Activated T-cell treated with anti-CD3 and anti-CD28 coated beads, Interleukin-2, amount 50 U/mL, for 72 hours (primary cell): ENCODE results near the gene NDUFS4. TPM values are rescaled to one million over a fixed set of nuclear protein-coding genes. Genes with fewer than 3 reads are reported as not detected.
"Not testable (repeated sequence)": the region's sequence is repeated elsewhere in the genome, so short reads cannot be mapped to it uniquely, and the experiment has no call there.

Source experiments
- ATAC-seq, 2 donors: fragments of 150-1000 bp; cut with Tn5 transposase; replicated peaks in 1 of 2; 2 replicates each; pipeline ENCODE4 v1.10.0; 2021; ENCODE audit warnings: moderate library complexity in 2 of 2, mild to moderate bottlenecking in 1 of 2
- DNase-seq, 2 donors: peaks; one replicate each; pipeline ENCODE4 v3.0.0; 2021 to 2022; ENCODE audit warnings: mixed read lengths in 1 of 2
- H3K27ac Mint-ChIP-seq: one replicate; pipeline ENCODE4 v1.8.0; 2022; ENCODE audit warnings: mild to moderate bottlenecking, moderate library complexity, mixed read lengths
- H3K27me3 Mint-ChIP-seq: one replicate; pipeline ENCODE4 v1.8.0; 2022; ENCODE audit warnings: low read depth, mixed read lengths
- H3K36me3 Mint-ChIP-seq, 2 donors: one replicate each; pipeline ENCODE4 v1.8.0; 2022; ENCODE audit warnings: mixed read lengths in 2 of 2, mild to moderate bottlenecking in 1 of 2; ENCODE audit not compliant: insufficient read depth in 2 of 2
- H3K4me1 Mint-ChIP-seq: one replicate; pipeline ENCODE4 v1.8.0; 2022; ENCODE audit warnings: low read depth, mixed read lengths
- H3K4me3 Mint-ChIP-seq, 2 donors: one replicate each; pipeline ENCODE4 v1.8.0; 2022; ENCODE audit warnings: mild to moderate bottlenecking in 2 of 2, mixed read lengths in 2 of 2, moderate library complexity in 2 of 2
- H3K9me3 Mint-ChIP-seq, 2 donors: one replicate each; pipeline ENCODE4 v1.8.0; 2022; ENCODE audit warnings: mixed read lengths in 2 of 2
- total RNA-seq, 2 donors: library from RNA; stranded (reverse); gene quantifications; one replicate each; pipeline ENCODE4 v1.2.3, GENCODE V29; 2022

The NDUFS4 gene
- total RNA-seq, 2 donors from 2014 or later = 79.9 to 93.5 TPM

DNA sequence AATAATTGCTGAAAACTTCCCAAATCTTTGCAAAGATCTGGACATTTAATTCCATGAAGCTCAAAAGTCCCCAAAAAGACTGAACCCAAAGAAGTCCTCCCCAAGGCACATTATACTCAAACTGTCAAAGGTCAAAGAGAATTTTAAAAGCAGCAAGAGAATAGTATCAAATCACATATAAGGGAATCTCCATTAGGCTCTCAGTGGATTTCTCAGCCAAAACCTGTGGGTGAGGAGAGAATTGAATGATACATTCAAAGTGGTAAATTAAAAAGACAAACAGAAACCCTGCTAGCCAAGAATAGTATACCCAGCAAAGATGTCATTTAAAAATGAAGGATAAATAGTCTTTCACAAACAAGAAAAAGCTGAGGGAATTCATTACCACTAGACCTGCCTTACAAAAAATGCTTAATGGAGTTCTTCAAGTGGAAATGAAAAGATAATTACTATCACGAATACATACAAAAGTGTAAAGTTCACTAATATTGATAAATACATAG lies 134.1 kb downstream of the NDUFS4 start:
- DNase-seq = no peak
- peaks cover 0 to 3% of the 10 kb centered on the region in 2 donors for H3K36me3 Mint-ChIP-seq
- no peaks in the 10 kb centered on the region for H3K4me1 Mint-ChIP-seq
- ATAC-seq = no peak
- no peak overlapping the region for H3K27ac Mint-ChIP-seq
- no peak overlapping the region for H3K4me3 Mint-ChIP-seq
- H3K27me3 Mint-ChIP-seq = no peaks in the 10 kb centered on the region
- H3K9me3 Mint-ChIP-seq = peaks cover 9 to 23% of the 10 kb centered on the region in 2 donors

DNA sequence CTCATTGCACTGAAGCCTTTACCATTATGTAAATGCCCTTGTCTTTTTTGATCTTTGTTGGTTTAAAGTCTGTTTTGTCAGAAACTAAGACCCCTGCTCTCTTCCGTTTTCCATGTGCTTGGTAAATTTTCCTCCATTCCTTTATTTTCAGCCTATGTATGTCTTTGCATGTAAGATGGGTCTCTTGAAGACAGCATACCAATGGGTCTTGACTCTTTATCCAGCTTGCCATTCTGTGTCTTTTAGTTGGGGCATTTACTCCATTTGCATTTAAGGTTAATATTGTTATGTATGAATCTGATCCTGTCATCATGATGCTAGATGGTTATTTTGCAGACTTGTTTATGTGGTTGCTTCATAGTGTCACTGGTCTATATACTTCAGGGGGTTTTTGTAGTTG lies 150.0 kb downstream of the NDUFS4 start:
- not testable (repeated sequence) for H3K4me1 Mint-ChIP-seq, H3K27ac Mint-ChIP-seq, H3K27me3 Mint-ChIP-seq, H3K4me3 Mint-ChIP-seq, DNase-seq, ATAC-seq
- peaks cover 20 to 21% of the 10 kb centered on the region in 2 donors for H3K9me3 Mint-ChIP-seq
- H3K36me3 Mint-ChIP-seq = peaks cover 8 to 13% of the 10 kb centered on the region in 2 donors

DNA sequence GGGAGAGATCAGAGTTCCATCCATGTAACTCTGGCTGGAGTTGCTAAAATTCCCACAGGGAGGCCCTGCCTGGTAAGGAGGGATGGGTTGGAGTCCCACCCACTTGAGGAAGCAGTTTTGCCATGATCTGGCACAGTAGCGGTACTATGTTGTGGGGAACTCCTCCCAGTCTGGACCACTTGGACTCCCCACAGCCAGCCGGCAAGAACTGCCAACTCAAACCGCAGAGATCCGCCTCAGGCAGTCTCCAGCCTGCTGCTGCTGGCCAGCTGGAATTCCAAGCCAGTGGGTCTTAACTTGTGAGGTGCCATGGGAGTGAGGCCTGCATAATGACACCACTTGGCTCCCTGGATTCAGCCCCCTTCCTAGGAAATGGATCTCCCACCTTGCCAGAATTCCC lies 151.9 kb downstream of the NDUFS4 start:
- peaks cover 7 to 17% of the 10 kb centered on the region in 2 donors for H3K36me3 Mint-ChIP-seq
- H3K27me3 Mint-ChIP-seq = no peaks in the 10 kb centered on the region
- H3K4me1 Mint-ChIP-seq = no peaks in the 10 kb centered on the region
- no peak overlapping the region for H3K4me3 Mint-ChIP-seq
- H3K27ac Mint-ChIP-seq = no peak overlapping the region
- no peak for ATAC-seq
- no peak for DNase-seq
- peaks cover 21 to 22% of the 10 kb centered on the region in 2 donors for H3K9me3 Mint-ChIP-seq

DNA sequence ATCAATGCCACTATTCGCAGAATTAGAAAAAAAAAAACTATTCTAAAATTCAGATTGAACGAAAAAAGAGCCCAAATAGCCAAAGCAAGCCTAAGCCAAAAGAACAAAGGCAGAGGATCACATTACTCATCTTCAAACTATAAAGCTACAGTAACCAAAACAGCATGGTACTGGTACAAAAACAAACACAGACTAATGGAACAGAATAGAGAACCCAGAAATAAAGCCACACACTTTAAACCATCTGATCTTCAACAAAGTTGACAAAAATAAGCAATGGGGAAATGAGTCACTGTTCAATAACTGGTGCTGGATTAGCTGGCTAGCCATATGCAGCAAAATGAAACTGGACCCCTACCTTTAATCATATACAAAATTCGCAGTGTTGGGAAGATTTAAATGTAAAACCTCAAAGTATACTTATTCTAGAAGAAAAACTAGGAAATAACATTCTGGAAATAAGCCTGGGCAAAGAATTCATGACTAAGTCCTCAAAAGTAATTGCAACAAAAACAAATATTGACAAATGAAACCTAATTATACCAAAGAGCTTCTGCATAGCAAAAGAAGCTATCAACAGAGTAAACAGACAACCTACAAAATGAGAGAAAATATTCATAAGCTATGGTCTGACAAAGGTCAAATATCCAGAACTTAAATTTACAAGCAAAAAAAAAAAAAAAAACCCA lies 153.7 kb downstream of the NDUFS4 start:
- Mint-ChIP-seq H3K4me3 (no peak overlapping the region), H3K36me3 (peaks cover 5 to 19% of the 10 kb centered on the region in 2 donors), H3K4me1 (no peaks in the 10 kb centered on the region), H3K27ac (no peak overlapping the region), H3K9me3 (peaks cover 22 to 25% of the 10 kb centered on the region in 2 donors), H3K27me3 (no peaks in the 10 kb centered on the region)
- no peak for ATAC-seq
- DNase-seq = no peak

DNA sequence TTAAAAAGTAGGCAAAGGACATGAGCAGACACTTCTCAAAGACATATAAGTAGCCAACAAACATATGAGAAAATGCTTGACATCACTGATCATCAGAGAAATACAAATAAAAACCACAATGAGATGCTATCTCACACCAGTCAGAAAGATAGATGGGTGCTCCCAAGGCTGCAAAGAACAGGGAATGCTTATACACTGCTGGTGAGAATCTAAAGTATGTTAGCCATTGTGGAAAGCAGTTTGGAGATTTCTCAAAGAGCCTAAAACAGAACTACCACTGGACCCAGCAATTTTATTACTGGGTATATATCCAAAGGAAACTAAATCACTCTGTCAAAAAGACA lies 154.2 kb downstream of the NDUFS4 start:
- peaks cover 21 to 23% of the 10 kb centered on the region in 2 donors for H3K9me3 Mint-ChIP-seq
- no peak for DNase-seq

DNA sequence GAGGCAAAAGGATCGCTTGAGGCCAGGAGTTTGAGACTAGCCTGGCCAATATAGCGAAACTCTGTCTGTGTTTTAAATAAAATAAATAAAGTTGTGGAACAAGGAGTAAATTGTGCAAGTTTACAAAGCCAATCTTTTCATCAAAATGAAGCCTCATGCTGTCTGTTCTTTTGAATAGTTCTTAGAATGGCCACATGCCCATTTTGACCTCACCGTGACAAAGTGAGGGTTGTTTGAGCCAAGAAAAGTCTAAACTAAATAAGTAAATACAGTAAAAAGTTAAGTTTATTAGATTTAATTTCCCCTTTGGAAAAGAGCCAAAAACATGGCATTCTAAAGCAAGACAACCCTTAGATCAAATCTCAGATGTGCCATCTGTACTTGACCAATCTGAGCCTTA lies 165.7 kb downstream of the NDUFS4 start:
- peaks cover 0 to 2% of the 10 kb centered on the region in 2 donors for H3K36me3 Mint-ChIP-seq
- H3K4me1 Mint-ChIP-seq = no peaks in the 10 kb centered on the region
- H3K27me3 Mint-ChIP-seq = no peaks in the 10 kb centered on the region
- H3K27ac Mint-ChIP-seq = no peak overlapping the region
- ATAC-seq (no peak), DNase-seq (no peak)
- H3K9me3 Mint-ChIP-seq = peaks cover 5 to 6% of the 10 kb centered on the region in 2 donors
- H3K4me3 Mint-ChIP-seq = no peak overlapping the region

More for the DNA sequence above, 154.2 kb downstream of the NDUFS4 start:
- H3K27ac Mint-ChIP-seq = no peak overlapping the region
- ATAC-seq = no peak
- no peaks in the 10 kb centered on the region for H3K27me3 Mint-ChIP-seq
- no peaks in the 10 kb centered on the region for H3K4me1 Mint-ChIP-seq
- peaks cover 4 to 18% of the 10 kb centered on the region in 2 donors for H3K36me3 Mint-ChIP-seq
- no peak overlapping the region for H3K4me3 Mint-ChIP-seq

DNA sequence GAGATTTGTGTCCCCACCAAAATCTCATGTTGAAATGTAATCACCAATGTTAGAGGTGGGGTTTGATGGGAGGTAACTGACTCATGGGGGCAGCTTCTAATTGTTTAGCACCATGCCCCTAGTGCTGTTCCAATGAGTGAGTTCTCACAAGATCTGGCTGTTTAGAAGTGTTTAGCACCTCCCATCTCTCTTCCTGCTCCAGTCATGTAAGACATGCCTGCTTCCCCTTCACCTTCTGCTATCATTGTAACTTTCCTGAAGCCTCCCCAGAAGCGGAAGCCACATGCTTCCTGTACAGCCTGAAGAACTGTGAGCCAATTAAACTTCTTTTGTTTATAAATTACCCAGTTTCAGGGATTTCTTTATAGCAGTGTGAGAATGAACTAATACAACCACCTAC lies 170.5 kb downstream of the NDUFS4 start:
- H3K27me3 Mint-ChIP-seq = no peaks in the 10 kb centered on the region
- no peak for ATAC-seq
- DNase-seq = no peak
- no peaks in the 10 kb centered on the region for H3K36me3 Mint-ChIP-seq
- no peak overlapping the region for H3K4me3 Mint-ChIP-seq
- H3K4me1 Mint-ChIP-seq = no peaks in the 10 kb centered on the region
- H3K9me3 Mint-ChIP-seq = peaks cover 1 to 2% of the 10 kb centered on the region in 2 donors
- no peak overlapping the region for H3K27ac Mint-ChIP-seq

Other genes with a start within 250 kb of the NDUFS4 start
- gene FST, start 80.0 kb upstream of the NDUFS4 start, total RNA-seq = 1 to 10 TPM; 1.1 to 2.5 TPM